HFF-Myc (cell line): ENCODE measurements around the gene SAP30BP.

Experiments
- DNase-seq: peaks from one replicate; pipeline ENCODE4 v3.0.0-alpha.2; 2011; ENCODE audit warnings: low read depth; ENCODE audit errors: extremely low read depth
- H3K4me3 ChIP-seq: replicated peaks from 2 replicates; pipeline ENCODE4 v1.5.1; 2011; ENCODE audit warnings: low read depth, mild to moderate bottlenecking, control low read depth, low read length
- CTCF ChIP-seq: IDR thresholded peaks from 2 replicates; pipeline ENCODE4 v1.5.1; 2012; ENCODE audit warnings: mild to moderate bottlenecking, low read depth, low read length, control low read depth; ENCODE audit errors: missing control alignments

SAP30BP gene

GRCh38 chr17:75628425-75628824, 38.7 kb upstream of the SAP30BP start:
- H3K4me3 ChIP-seq = no peak overlapping the region
- no peak for TF ChIP-seq CTCF
- DNase-seq = no peak

GRCh38 chr17:75629157-75629556, 38.0 kb upstream of the SAP30BP start:
- H3K4me3 ChIP-seq = no peak overlapping the region
- DNase-seq = no peak
- TF ChIP-seq CTCF = no peak

GRCh38 chr17:75630071-75630917, 36.8 kb upstream of the SAP30BP start:
- TF ChIP-seq CTCF = no peak
- DNase-seq = no peak
- H3K4me3 ChIP-seq = no peak overlapping the region

GRCh38 chr17:75631353-75631752, 35.8 kb upstream of the SAP30BP start:
- TF ChIP-seq CTCF = no peak
- DNase-seq = no peak
- no peak overlapping the region for H3K4me3 ChIP-seq

- no peak for DNase-seq
- H3K4me3 ChIP-seq = no peak overlapping the region
- TF ChIP-seq CTCF = no peak
Measured at GRCh38 chr17:75632428-75632827, 34.7 kb upstream of the SAP30BP start.

- peak; percentile 56 for DNase-seq
- TF ChIP-seq CTCF = peak; percentile 96
- H3K4me3 ChIP-seq = no peak within 1 kb of the TSS
Measured at GRCh38 chr17:75632863-75633485, 34.2 kb upstream of the SAP30BP start, which contains the start of gene SMIM5. SMIM5 (plus strand) TSS chr17:75633434; CDS start chr17:75640202, 6,768 bp downstream.
